ENCODE results near the gene NTM. TPM values are rescaled to one million over a fixed set of nuclear protein-coding genes. Genes with fewer than 3 reads are reported as not detected.
"Not testable (repeated sequence)": the region's sequence is repeated elsewhere in the genome, so short reads cannot be mapped to it uniquely, and the experiment has no call there.

The NTM gene
- total RNA-seq, 1 donor from 2014 or later: not detected

DNA sequence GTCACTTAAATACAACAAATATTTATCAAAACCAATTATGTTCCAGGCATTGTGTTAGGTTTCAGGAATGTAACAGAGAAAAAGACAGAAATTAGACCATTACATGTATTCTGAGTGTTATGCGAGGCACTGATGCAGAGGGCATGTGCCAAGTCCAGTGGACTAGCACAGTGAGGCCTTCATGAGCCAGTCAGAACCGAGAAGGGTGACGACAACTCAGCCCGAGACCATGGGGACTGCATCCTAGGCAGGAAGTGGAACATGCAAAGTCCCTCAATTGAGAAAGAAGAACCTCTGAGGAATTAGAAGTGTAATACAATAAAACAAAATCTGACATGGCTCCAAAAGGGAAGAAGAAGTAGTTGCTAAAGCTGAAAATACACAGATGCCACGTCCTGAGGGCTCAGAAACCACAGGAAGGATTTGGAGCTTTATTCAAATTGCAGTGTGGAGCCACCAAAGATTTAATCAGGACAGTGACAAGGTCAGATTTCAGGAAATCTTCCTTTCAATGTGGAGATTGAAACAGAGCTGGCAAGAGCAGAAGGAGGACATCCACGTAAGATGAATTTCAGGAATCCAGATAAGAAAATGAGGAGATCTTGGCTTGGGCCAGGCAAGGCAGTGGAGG lies 529.6 kb downstream of the NTM start:
- ATAC-seq: no peak
- DNase-seq (ENCODE audit: low spot score): no peak

DNA sequence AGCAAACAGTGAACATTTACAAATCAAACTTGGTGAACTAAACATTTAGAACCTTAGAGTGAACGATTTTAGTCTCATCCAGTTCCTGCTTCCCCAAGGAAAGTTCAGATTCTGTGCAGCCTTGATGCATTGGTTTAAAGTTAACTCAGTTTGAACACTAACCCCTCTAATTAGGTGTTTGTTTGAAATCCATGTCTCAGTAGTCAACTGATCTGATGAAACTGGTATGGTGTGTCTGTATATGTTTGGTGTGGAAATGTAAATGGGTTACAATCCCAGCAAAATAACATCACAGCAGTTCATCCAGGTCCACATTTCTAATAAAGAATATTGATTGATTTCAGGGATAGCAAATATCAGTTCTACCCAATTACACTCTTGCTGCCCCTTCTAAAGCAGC lies 532.0 kb downstream of the NTM start:
- no peak for DNase-seq (ENCODE audit: low spot score)

DNA sequence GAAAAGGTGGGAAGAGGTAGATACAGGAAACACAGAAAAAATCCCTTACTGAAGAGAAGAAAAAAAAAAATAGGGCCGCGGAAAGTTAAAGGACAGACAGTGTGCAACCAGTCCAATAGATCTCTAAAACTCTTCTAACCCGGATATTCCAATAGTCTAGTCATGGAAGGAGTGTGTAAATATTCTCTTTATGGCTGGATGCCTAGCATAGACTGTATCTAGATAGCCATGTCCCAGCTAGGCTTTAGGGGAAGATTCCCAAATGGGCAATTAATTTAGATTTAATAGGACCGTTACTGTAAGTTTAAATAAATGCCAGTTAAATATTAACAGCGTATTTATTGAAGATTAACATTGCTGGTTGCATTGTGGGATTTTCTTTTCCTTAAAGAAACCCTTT lies 532.7 kb downstream of the NTM start:
- ATAC-seq: no peak
- no peak for DNase-seq (ENCODE audit: low spot score)

More for the DNA sequence above, 532.0 kb downstream of the NTM start:
- no peak for ATAC-seq

DNA sequence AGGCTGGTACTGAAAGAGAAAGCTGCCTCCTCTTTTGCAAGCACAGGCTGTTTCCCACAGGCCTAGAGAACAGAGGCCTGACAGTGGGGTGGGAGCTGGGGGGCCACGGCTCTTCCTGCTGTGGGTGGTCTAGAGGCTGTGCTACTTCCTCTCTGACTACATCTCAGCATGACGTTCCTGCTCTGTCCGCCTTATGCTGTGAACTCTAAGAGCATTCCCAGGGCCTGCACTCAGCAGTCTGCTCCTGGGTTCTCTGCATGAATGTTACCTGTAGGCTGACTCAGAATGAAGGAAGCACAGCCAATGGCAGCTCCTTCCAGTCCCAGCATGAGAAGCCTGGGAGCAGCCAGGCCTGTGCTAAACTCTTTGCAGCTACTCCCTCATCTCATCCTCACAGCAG lies 534.3 kb downstream of the NTM start:
- ATAC-seq: no peak

DNA sequence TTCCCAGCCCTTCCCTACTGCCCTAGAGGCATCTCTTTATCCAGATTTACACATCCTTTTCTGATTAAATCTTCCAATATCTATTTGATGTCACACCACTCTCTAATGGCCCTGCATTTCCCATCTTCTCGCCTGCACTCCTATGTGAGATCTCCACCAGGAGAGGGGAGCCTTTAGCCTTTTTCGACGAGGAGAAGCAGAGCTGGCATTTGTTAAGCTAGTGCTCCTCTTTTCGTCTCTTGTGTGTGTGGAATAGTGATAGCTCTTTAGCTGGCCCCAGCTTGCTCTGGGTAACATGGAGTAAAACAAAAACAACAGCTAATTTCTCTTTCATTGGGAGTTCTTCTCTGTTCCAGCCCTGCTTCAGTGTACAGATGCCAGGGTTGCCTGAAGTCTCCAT lies 536.5 kb downstream of the NTM start:
- ATAC-seq (no peak), DNase-seq (ENCODE audit: low spot score) (no peak)

More for the DNA sequence above, 534.3 kb downstream of the NTM start:
- DNase-seq (ENCODE audit: low spot score): no peak

DNA sequence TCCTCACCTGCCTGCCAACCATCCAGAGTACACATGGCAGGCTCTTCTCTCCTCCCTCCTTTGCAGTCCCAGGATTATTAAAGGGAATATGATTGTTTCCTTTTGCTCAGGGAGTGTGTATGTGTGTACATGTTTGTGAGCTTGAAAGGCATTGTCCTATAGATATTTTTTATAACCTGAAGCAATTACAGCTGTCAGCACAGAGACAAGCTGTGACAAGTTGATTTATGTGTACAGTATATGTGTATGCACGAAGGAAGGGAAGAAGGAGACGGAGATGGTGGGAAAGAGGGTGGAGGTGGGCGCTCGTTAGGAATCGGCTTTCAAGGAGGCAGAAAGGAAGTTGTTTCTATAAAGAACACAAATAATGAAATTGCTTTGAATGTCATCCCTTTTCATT lies 537.0 kb downstream of the NTM start:
- ATAC-seq (no peak), DNase-seq (ENCODE audit: low spot score) (no peak)

DNA sequence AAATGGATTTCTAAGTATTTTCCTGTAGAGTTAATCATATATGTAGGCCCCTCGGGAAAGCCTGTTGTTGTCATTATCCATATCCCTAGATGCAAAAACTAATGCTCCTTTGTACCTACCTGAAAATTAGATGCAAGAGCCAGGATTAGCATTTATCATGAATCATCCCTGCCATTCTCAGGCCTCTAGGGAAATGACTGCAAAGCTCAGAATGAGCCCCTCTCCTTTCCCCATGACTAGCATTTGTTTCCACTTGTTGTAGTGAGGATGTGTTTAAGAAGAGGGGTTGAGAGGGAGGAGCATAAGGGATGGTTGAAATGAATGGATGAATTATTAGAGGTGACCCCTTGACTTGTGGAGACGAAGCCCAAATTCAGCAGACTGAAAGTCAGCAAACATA lies 537.9 kb downstream of the NTM start:
- DNase-seq (ENCODE audit: low spot score) (no peak), ATAC-seq (no peak)

DNA sequence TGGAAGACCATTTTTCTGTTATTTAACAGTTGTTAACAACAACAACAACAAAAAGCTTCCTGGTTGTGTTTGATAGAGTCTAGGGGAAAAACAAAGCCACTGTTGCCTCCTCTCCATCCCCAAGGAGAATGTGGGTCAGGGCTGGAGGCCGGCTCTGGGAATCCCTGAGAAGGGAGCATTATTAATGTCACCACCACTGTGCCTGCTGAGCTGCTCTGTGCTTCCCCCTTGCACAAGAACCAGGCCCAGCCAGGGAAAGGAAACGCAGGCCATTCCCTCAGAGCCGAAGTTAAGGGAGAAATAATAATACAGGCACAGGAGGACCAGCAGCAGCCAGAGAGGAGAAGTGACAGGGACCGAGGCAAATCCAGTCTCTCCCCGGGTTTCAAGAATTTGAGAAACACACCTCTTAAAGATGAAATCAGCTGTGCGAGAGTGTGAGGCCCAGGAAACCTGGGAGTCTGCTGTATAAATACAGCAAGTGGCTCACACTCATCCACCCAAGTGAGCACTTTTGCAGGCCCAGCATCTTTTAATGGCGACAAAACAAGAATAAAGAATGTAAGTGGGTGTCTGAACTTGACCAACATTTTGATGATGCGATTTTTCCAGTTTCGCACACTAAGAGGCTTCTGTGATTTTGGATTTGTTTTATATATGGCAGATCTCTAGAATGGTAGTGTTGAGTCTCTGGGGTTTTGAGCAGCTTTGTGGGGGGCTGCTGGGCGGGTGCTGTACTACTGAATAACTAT lies 539.2 kb downstream of the NTM start:
- ATAC-seq (no peak), DNase-seq (ENCODE audit: low spot score) (no peak)

DNA sequence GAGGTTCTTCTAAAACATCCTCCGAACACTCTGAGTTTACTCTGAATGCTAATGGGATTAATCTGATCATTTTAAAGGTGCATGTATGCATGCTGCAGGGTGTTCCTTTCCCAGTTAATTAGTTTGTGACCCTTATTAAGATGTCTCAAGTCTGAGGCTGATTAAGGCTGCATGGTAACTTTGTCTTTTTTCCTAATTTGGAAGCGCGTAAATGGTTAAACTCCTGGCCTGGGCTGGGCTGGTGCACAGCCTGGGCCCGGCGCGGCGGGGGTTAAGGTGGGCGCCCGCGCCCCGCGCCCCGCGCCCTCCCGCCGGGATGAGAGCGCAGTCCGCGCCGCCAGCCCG lies 539.7 kb downstream of the NTM start:
- no peak for ATAC-seq
- DNase-seq (ENCODE audit: low spot score): no peak

DNA sequence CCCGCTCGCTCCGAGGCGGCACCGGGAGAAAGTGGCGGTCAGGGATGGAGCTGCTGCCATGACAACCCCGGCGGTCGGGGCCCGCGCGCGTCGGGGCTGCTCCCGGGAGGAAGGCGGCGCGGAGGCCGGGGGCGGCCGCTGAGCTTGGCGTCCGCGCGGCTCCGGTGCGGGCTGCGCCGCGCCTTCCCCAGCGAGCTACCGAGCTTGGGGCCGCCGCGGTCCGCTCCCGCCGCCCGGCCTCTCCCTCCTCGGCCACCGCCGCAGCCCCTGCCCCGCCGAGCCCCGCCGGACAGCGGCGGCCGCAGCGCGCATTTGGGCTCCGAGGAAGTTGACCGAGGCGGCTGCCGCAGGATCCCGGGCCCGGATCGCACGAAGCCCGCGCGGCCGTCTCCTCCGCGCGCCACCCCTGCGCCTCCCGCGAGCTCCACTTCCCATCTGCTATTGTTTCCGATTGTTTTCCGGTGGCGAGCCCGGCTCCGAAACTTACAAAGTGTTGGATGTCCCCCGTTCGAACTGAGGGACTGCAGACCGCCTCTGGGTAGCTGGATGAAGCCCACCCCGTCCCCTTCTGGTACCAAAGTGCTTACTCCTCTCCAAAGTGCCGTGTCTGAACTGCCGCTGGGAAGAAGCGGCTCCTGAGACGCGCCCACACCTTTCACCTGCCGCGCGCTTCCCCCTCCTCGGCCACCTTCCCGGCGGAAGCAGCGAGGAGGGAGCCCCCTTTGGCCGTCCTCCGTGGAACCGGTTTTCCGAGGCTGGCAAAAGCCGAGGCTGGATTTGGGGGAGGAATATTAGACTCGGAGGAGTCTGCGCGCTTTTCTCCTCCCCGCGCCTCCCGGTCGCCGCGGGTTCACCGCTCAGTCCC lies 540.3 kb downstream of the NTM start:
- ATAC-seq (no peak), DNase-seq (ENCODE audit: low spot score) (no peak)

DNA sequence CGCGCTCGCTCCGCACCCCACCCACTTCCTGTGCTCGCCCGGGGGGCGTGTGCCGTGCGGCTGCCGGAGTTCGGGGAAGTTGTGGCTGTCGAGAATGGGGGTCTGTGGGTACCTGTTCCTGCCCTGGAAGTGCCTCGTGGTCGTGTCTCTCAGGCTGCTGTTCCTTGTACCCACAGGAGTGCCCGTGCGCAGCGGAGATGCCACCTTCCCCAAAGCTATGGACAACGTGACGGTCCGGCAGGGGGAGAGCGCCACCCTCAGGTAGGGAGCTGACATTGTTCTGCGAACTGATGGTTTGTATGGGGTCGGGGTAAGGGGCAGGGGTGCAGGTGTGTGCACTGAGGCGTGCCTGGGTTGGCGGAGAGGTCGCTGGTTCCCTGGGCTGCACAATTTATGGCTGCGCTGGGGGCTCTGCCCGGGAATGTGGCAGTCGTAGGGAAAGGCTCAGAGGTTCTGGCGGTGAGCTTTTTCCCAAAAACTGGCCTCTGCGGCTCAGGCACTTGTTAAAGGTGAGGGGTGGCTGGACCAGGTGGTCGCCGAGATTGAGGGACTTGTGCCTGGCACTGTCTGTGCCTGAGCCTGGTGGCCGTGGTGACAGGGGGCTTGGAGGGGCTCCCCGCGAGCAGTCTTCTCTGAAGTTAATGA lies 541.1 kb downstream of the NTM start:
- peak; percentile 24 for ATAC-seq
- not testable (repeated sequence) for DNase-seq (ENCODE audit: low spot score)

DNA sequence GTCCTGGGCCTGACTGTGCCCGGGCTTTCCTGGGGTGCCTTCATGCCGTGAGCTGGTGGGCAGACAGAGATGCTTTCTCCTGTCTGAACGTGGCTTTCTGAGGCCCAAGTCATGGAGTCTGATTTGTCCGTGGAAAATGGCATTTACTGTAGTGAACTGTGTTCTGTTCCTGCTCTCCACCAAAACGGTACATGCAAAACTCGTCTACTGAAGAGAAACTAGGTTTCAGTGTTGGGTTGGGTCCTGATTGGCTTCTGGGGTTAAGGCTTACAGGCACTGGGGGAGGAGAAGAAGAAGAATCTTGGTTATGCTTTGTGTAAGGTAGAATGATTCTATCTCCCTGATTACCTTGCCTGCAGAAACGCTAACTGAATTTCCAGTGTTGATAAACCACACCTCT lies 541.7 kb downstream of the NTM start:
- no peak for DNase-seq (ENCODE audit: low spot score)
- no peak for ATAC-seq

DNA sequence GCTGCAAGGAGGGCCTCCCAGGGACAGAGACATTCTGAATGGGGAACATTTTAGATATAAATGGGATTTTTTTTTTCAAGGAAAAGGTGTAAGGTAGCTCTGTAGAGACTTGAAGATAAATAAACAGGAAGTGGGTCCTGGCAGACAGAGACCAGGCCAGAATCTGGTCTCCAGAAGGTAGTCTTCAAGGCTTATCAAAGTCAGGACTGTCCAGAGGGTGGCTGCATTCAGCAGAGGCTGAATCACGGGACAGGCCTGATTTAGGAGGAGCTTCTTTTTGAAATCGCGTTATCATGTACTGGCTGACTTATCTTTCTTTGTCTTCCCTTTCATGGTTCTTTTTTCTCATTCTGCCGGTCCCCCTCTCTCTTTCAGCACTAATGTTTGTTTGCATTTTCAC lies 542.9 kb downstream of the NTM start:
- ATAC-seq (no peak), DNase-seq (ENCODE audit: low spot score) (no peak)

DNA sequence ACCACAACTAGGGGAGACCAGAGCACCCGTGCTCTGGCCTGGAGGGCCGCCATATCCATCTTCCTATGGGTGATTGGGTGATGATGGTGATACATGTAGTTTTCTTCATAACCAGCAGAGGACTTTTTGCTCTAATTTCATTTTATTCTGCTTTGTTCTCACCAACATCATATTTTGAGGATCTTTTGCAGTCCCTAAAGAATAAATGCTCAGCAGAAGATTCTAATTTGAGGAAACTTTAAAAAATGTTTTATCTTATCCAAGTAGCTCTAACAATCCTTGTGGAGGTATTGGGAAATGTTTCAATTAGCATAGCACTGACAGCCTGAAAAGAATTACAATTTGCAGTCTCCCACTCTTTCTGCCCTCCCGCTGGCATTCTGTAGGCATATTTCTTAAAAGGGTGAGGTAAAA lies 544.0 kb downstream of the NTM start:
- DNase-seq (ENCODE audit: low spot score): no peak
- no peak for ATAC-seq

DNA sequence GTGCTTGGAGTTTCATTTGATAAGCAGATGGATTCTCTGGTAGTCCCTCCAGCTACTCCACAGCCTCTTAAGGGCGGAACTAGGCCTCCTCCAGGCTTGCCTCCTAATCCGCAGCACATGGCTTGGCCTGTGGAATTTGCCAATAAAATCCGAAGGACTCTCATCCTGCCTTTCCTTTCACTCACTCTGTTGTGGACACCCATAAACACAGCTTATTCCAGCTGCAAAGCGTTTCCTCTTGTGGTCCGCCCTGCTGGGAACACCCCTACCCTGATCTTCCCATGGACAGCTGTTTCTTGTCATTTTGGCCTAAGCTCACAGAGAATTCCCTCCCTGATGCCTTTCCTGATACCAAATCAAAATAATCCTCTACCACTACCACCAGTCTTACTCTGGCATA lies 546.2 kb downstream of the NTM start:
- no peak for ATAC-seq
- DNase-seq (ENCODE audit: low spot score): no peak

DNA sequence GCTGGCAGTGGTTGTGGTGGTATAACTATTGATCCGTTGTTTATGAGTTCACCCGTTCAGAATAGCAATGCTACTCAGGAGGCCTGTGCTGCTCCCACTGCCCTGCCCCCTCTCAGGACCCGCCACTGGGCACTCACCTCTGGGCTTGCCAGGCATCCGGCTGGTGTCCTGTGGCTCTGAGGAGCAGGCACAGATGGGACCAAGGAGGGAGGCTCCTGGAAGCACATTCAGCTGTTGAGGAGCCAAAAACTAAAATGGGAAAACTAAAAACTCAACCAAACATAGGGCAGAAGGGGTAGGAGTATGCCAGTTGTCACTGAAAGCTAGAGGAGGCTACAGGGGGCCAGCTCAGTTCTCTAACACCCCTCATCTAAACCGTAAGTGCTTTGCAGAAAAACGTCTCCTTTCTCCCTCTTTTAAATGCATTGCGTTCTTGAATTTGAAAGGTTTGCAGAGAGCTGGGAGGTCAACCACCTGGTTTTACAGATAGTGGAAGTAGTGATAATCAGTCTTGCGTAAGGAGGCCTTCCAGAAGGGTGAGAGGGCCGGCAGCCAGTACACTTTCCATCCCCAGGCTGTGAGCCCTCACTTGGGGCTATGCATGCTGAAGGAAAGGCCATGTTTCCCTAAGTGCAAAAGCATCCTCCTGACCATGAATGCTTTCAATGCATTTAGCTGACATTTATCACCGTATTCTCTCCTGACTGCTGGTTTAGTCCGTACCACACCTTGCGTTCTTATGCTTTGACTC lies 547.4 kb downstream of the NTM start:
- ATAC-seq: no peak
- DNase-seq (ENCODE audit: low spot score): no peak

DNA sequence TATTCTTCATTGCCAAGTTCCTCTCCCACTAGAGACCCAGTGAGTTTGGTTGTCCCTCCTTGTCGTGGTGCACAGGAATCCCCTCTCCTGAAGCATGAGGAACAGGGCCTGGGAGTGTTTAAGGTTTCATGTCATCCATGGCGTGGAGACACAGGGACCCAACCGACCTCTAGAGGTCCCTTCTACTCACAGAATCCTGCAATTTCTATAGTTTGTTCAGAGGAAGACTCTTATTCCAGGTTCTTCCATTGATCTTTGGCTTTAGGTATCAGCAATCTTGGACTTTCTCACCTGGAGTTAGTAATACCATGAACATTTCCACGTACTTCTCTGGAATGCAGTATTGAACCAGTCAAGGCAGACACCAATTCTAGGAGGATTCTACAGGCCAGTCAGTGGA lies 548.2 kb downstream of the NTM start:
- DNase-seq (ENCODE audit: low spot score): no peak
- no peak for ATAC-seq

DNA sequence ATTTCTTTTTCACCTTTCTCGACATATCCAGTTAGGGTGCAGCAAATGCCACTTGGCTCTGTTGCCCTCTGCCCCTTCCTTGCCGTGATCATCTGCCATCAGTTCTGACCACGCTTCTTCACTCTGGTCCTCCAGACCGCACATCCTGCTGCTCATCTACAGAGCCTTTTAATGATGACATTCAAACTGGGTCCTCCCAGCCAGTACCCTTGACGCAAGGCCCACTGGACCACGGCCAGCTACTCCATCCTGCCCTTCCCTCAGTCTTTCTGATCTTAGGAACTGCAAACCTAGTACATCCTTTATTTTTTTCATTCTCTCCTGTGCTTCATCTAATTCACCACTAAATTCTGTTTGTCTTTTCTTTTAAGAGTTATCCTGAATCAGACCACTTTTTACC lies 551.8 kb downstream of the NTM start:
- ATAC-seq (no peak), DNase-seq (ENCODE audit: low spot score) (no peak)

DNA sequence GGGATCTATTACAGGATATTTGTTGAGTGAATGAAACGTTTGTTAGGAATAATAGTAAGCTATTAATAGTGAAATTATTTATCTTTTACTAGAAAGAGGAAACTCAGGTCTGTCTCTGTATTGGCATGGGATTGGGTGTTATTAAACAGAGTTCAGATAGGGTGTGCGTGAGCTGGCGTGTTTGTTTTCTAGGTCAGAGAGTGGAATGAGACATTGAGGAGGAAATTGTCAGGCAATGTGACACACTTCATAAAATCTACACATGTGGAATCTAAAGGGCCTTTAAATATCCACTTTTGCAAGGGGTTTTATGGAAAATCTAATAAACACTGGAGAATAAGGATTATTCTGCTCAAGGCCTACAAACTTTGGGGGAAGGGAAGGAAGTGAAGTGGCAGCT lies 552.9 kb downstream of the NTM start:
- DNase-seq (ENCODE audit: low spot score) (no peak), ATAC-seq (no peak)

DNA sequence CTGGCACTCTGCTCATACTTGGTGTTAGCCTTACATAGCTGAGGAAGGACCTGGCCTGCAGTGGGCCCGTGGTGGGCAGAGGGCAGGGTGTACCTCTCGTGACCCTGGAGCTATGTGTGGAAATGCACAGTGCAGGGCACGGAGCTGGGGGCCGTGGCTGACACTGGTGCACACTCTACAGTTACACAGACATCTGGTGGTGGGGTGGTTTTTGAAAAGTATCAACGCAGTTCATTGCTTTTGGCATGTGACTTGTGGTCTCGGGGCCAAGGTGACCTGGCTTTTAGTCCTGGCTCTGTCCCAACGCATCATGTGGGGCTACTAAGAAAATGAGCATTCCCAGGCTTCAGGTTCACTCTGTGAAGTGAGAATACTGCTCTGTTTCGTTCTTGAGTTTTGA lies 553.6 kb downstream of the NTM start:
- ATAC-seq (no peak), DNase-seq (ENCODE audit: low spot score) (no peak)
